Endothelial cell of umbilical vein (primary cell): Measurements from ENCODE around the gene ABCC10. TPM values are rescaled to one million over a fixed set of nuclear protein-coding genes. Genes with fewer than 3 reads are reported as not detected.

Source experiments
- BruUV-seq: library from RNA; stranded (reverse); fragments of 400-500 nt; replicated peaks from 2 replicates; lab custom pipeline; 2021; lab: Mats Ljungman, UMichigan
- CTCF ChIA-PET: fragments of 300-600, 350-600 bp; sonication (Branson Sonifier 250); formaldehyde crosslinking; loops from one replicate; lab custom pipeline; 2021; ENCODE audit warnings: antibody characterized with exemption, inconsistent platforms; lab: Charles Lee
- POLR2A ChIA-PET: fragments of 300-600, 350-600 bp; sonication (Branson Sonifier 250); formaldehyde crosslinking; loops from one replicate; lab custom pipeline; 2021; ENCODE audit warnings: antibody characterized with exemption, inconsistent platforms; lab: Charles Lee
- DNase-seq: peaks from one replicate; pipeline ENCODE4 v3.0.0-alpha.2; 2011; ENCODE audit warnings: low read depth, low spot score
- FAIRE-seq: peaks from 2 replicates; lab custom pipeline; 2011; peaks lifted over from hg19 to GRCh38; lab: Jason Lieb, UNC
- H2AFZ ChIP-seq: 2 replicates; pipeline ENCODE4 v1.6.0; 2012; ENCODE audit warnings: low read depth, low read length, control low read depth, inconsistent platforms
- H3K27ac ChIP-seq: 2 replicates; pipeline ENCODE4 v1.5.1; 2011; ENCODE audit warnings: low read depth, mild to moderate bottlenecking, control low read depth, low read length, moderate library complexity; ENCODE audit not compliant: insufficient read depth
- H3K27me3 ChIP-seq, 2 experiments: 2 replicates each; pipeline versions ENCODE4 v1.6.0 to v1.6.1; 2011; ENCODE audit warnings: low read length in 2 of 2, mixed read lengths in 1 of 2; ENCODE audit not compliant: control insufficient read depth in 2 of 2, insufficient read depth in 2 of 2
- H3K36me3 ChIP-seq, 2 experiments: 2 replicates in 1 of 2; 3 replicates in 1 of 2; pipeline ENCODE4 v1.5.1; 2011; ENCODE audit warnings: low read length in 2 of 2, mild to moderate bottlenecking in 1 of 2, moderate library complexity in 1 of 2; ENCODE audit not compliant: control insufficient read depth in 2 of 2, insufficient read depth in 2 of 2; ENCODE audit errors: extremely low read depth in 1 of 2
- H3K4me1 ChIP-seq: 3 replicates; pipeline ENCODE4 v1.5.1; 2011; ENCODE audit warnings: mild to moderate bottlenecking, low read length; ENCODE audit not compliant: control insufficient read depth, insufficient read depth; ENCODE audit errors: extremely low read depth
- H3K4me2 ChIP-seq: 2 replicates; pipeline ENCODE4 v1.6.1; 2011; ENCODE audit warnings: low read length, control low read depth, mixed read lengths; ENCODE audit not compliant: insufficient read depth
- H3K4me3 ChIP-seq, 3 experiments: fragments of 200-600 bp in 1 of 3; sonication (generic), shearing (Covaris generic) in 1 of 3; replicated peaks in 1 of 3; 2 replicates each; pipeline ENCODE4 v1.5.1; 2011 to 2016; ENCODE audit warnings: control low read depth in 3 of 3, low read length in 3 of 3, mild to moderate bottlenecking in 2 of 3, inconsistent platforms in 1 of 3, low read depth in 1 of 3, moderate library complexity in 1 of 3; ENCODE audit not compliant: insufficient read depth in 1 of 3
- H3K79me2 ChIP-seq: 2 replicates; pipeline ENCODE4 v1.6.0; 2012; ENCODE audit warnings: low read length, inconsistent platforms; ENCODE audit not compliant: control insufficient read depth, insufficient read depth
- H3K9ac ChIP-seq: replicated peaks from 2 replicates; pipeline ENCODE3; 2011; ENCODE audit warnings: low read length, control low read depth; ENCODE audit not compliant: insufficient read depth; ENCODE audit errors: extremely low read depth
- H3K9me1 ChIP-seq: replicated peaks from 3 replicates; pipeline ENCODE4 v1.6.0; 2011; ENCODE audit warnings: mild to moderate bottlenecking, low read length; ENCODE audit not compliant: control insufficient read depth, insufficient read depth; ENCODE audit errors: extremely low read depth
- H3K9me3 ChIP-seq: replicated peaks from 2 replicates; pipeline ENCODE4 v1.5.1; 2012; ENCODE audit warnings: low read length, inconsistent platforms; ENCODE audit not compliant: control insufficient read depth, insufficient read depth
- H4K20me1 ChIP-seq: replicated peaks from 2 replicates; pipeline ENCODE3; 2011; ENCODE audit warnings: mild to moderate bottlenecking, low read length; ENCODE audit not compliant: control insufficient read depth, insufficient read depth; ENCODE audit errors: extremely low read depth
- EZH2 ChIP-seq: IDR thresholded peaks from 2 replicates; pipeline ENCODE4 v1.6.1; 2012; ENCODE audit warnings: borderline replicate concordance, low read depth, mild to moderate bottlenecking, moderate library complexity, low read length, inconsistent platforms; ENCODE audit not compliant: severe bottlenecking
- FOS ChIP-seq: IDR thresholded peaks from 2 replicates; pipeline ENCODE4 v1.6.1; 2011; ENCODE audit warnings: mild to moderate bottlenecking, low read length, moderate library complexity, borderline replicate concordance; ENCODE audit not compliant: insufficient read depth
- GATA2 ChIP-seq: IDR thresholded peaks from 2 replicates; pipeline ENCODE4 v1.7.0; 2011; ENCODE audit warnings: low read depth, mild to moderate bottlenecking, moderate library complexity, mixed read lengths, low read length; ENCODE audit not compliant: insufficient read length, insufficient read depth
- JUN ChIP-seq: IDR thresholded peaks from 2 replicates; pipeline ENCODE4 v1.6.1; 2011; ENCODE audit warnings: borderline replicate concordance, low read depth; ENCODE audit not compliant: insufficient read length, insufficient read depth
- MYC ChIP-seq: IDR thresholded peaks from one replicate; pipeline ENCODE4 v1.6.1; 2011; ENCODE audit warnings: mild to moderate bottlenecking, low read depth, low read length
- POLR2A ChIP-seq: IDR thresholded peaks from 2 replicates; pipeline ENCODE4 v1.6.1; 2012; ENCODE audit warnings: low read depth, mild to moderate bottlenecking, control low read depth, low read length
- POLR2AphosphoS5 ChIP-seq: IDR thresholded peaks from 2 replicates; pipeline ENCODE4 v1.6.1; 2012; ENCODE audit warnings: low read depth, mild to moderate bottlenecking, control low read depth, low read length, moderate library complexity; ENCODE audit not compliant: insufficient read depth
- dilution Hi-C: fragments of 300-500 bp; cut with MboI; formaldehyde crosslinking; loops from one replicate; pipeline ENCODE4 v1.15.0; 2019; ENCODE audit warnings: low sequenced_read_pairs; ENCODE audit not compliant: extremely low pct_ligation_motif_present
- intact Hi-C: fragments of 100-400 bp; cut with micrococcal nuclease; formaldehyde crosslinking; loops from one replicate; pipeline ENCODE4 v1.10.0; 2022
- polyA plus RNA-seq, 4 experiments: library from polyadenylated mRNA; depleted of rRNA in 3 of 4; stranded (reverse) in 3 of 4; unstranded in 1 of 4; fragments of >200 nt; gene quantifications; 2 replicates each; pipeline versions ENCODE4 v1.2.1 to v1.2.3, GENCODE V29; 2011 to 2012; ENCODE audit warnings: missing spikeins in 1 of 4
- total RNA-seq: library from RNA; stranded (reverse); gene quantifications from 2 replicates; pipeline ENCODE4 v1.2.3, GENCODE V29; 2021
- TF ChIP-seq, protein P1 (sequence below): IDR thresholded peaks from 2 replicates; pipeline ENCODE4 v1.6.1; 2011; ENCODE audit not compliant: insufficient read depth, insufficient read length
- TF ChIP-seq, protein P2 (sequence below), 2 donors: IDR thresholded peaks; 1 replicate in 1 of 2; 2 replicates in 1 of 2; pipeline ENCODE4 v1.5.1; 2011; ENCODE audit warnings: low read length in 2 of 2, mild to moderate bottlenecking in 2 of 2, moderate library complexity in 2 of 2, control low read depth in 1 of 2, inconsistent platforms in 1 of 2, low read depth in 1 of 2; ENCODE audit not compliant: insufficient read depth in 1 of 2; ENCODE audit errors: extremely low read depth in 1 of 2

ABCC10 gene
- total and polyA plus RNA-seq, 2 donors (not counting 3 experiments of a cell fraction or from before 2014, with no cell fraction given), result 29.2 to 37.9 TPM

GRCh38 chr6:43469947-43470346 is 42.6 kb downstream of the ABCC10 start:
- intact Hi-C loops (no loop called here), dilution Hi-C loops (no loop called here)
- no peaks in the 10 kb centered on the region for H3K9me1 ChIP-seq
- H3K4me1 ChIP-seq, result no peaks in the 10 kb centered on the region
- H3K4me3 ChIP-seq, result no peak overlapping the region
- H4K20me1 ChIP-seq, result no peaks in the 10 kb centered on the region
- TF ChIP-seq EZH2, result no peak
- H3K27ac ChIP-seq, result no peak overlapping the region
- no peak overlapping the region for H3K4me2 ChIP-seq
- H3K36me3 ChIP-seq, result no peaks in the 10 kb centered on the region
- ChIA-PET CTCF (interaction anchor here (1.0 kb wide), 1 partner anchor 15 kb away, joined by 3 read pairs; the partner anchor contains the start of gene DLK2), POLR2A (no interaction called here)
- H3K27me3 ChIP-seq, result peaks cover 8 to 9% of the 10 kb centered on the region in 2 experiments
- no peaks in the 10 kb centered on the region for H3K9me3 ChIP-seq
- no peak overlapping the region for H3K9ac ChIP-seq
- no peaks in the 10 kb centered on the region for H3K79me2 ChIP-seq
- no TSS peak for BruUV-seq
- no peak overlapping the region for H2AFZ ChIP-seq
- FAIRE-seq (no peak), DNase-seq (no peak)

- BruUV-seq, result no TSS peak
- H2AFZ ChIP-seq, result no peak overlapping the region
- no peaks in the 10 kb centered on the region for H3K9me3 ChIP-seq
- H3K27ac ChIP-seq, result no peak overlapping the region
- H3K79me2 ChIP-seq, result no peaks in the 10 kb centered on the region
- ChIA-PET POLR2A (no interaction called here), CTCF (interaction anchor here (0.7 to 1.5 kb wide), 4 partner anchors 13 to 35 kb away, joined by 3 to 8 read pairs (median 4); no protein-coding TSS in a partner anchor)
- H3K4me3 ChIP-seq, result no peak overlapping the region
- dilution Hi-C loops (no loop called here), intact Hi-C loops (no loop called here)
- no peak for DNase-seq
- no peak for TF ChIP-seq JUN
- TF ChIP-seq, protein P1, sequence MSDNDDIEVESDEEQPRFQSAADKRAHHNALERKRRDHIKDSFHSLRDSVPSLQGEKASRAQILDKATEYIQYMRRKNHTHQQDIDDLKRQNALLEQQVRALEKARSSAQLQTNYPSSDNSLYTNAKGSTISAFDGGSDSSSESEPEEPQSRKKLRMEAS, result no peak
- TF ChIP-seq POLR2A, result no peak
- TF ChIP-seq, protein P2, sequence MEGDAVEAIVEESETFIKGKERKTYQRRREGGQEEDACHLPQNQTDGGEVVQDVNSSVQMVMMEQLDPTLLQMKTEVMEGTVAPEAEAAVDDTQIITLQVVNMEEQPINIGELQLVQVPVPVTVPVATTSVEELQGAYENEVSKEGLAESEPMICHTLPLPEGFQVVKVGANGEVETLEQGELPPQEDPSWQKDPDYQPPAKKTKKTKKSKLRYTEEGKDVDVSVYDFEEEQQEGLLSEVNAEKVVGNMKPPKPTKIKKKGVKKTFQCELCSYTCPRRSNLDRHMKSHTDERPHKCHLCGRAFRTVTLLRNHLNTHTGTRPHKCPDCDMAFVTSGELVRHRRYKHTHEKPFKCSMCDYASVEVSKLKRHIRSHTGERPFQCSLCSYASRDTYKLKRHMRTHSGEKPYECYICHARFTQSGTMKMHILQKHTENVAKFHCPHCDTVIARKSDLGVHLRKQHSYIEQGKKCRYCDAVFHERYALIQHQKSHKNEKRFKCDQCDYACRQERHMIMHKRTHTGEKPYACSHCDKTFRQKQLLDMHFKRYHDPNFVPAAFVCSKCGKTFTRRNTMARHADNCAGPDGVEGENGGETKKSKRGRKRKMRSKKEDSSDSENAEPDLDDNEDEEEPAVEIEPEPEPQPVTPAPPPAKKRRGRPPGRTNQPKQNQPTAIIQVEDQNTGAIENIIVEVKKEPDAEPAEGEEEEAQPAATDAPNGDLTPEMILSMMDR (IDR thresholded peaks at IDR 0.05; ENCODE audit: extremely low read depth in 1 of 2, insufficient read depth in 1 of 2, low read depth in 1 of 2, low read length in 2 of 2), result no peak
- TF ChIP-seq POLR2AphosphoS5, result no peak
- no peak for TF ChIP-seq MYC
- TF ChIP-seq FOS, result no peak
- no peak for TF ChIP-seq GATA2
- TF ChIP-seq EZH2, result no peak
- no peaks in the 10 kb centered on the region for H4K20me1 ChIP-seq
- no peak for FAIRE-seq
- H3K4me2 ChIP-seq, result no peak overlapping the region
- no peaks in the 10 kb centered on the region for H3K36me3 ChIP-seq
- peaks cover 8% of the 10 kb centered on the region in 2 experiments for H3K27me3 ChIP-seq
- no peaks in the 10 kb centered on the region for H3K9me1 ChIP-seq
- no peak overlapping the region for H3K9ac ChIP-seq
- no peaks in the 10 kb centered on the region for H3K4me1 ChIP-seq
Measured at GRCh38 chr6:43471399-43471798, 44.1 kb downstream of the ABCC10 start.
